ENCODE measurements around the gene GASK1A.

GASK1A gene

GRCh38 chr3:43079536-43080332 is 100.6 kb downstream of the GASK1A start:
- DNase-seq (ENCODE audit: low read depth, low spot score): no peak
- H3K27ac ChIP-seq: no peak overlapping the region

GRCh38 chr3:43080726-43081568 is 101.8 kb downstream of the GASK1A start:
- H3K27ac ChIP-seq: no peak overlapping the region
- no peak for DNase-seq (ENCODE audit: low read depth, low spot score)

GRCh38 chr3:43081796-43082195 is 102.7 kb downstream of the GASK1A start:
- DNase-seq (ENCODE audit: low read depth, low spot score): no peak
- no peak overlapping the region for H3K27ac ChIP-seq

GRCh38 chr3:43082457-43082856 is 103.3 kb downstream of the GASK1A start:
- DNase-seq (ENCODE audit: low read depth, low spot score): no peak
- no peak overlapping the region for H3K27ac ChIP-seq

- DNase-seq (ENCODE audit: low read depth, low spot score): no peak
These were observed 107.5 kb downstream of the GASK1A start for GRCh38 chr3:43086460-43087165.

GRCh38 chr3:43087249-43087776 is 108.2 kb downstream of the GASK1A start:
- no peak overlapping the region for H3K27ac ChIP-seq
- DNase-seq (ENCODE audit: low read depth, low spot score): no peak

More at GRCh38 chr3:43086460-43087165, 107.5 kb downstream of the GASK1A start:
- no peak overlapping the region for H3K27ac ChIP-seq

- DNase-seq (ENCODE audit: low read depth, low spot score): no peak
These were observed 110.0 kb downstream of the GASK1A start for GRCh38 chr3:43089081-43089480.

GRCh38 chr3:43090238-43090637 is 111.1 kb downstream of the GASK1A start:
- no peak for DNase-seq (ENCODE audit: low read depth, low spot score)
- no peak overlapping the region for H3K27ac ChIP-seq

More at GRCh38 chr3:43089081-43089480, 110.0 kb downstream of the GASK1A start:
- no peak overlapping the region for H3K27ac ChIP-seq

- no peak for DNase-seq (ENCODE audit: low read depth, low spot score)
- no peak overlapping the region for H3K27ac ChIP-seq
These were observed 112.4 kb downstream of the GASK1A start for GRCh38 chr3:43091481-43091880.

- no peak overlapping the region for H3K27ac ChIP-seq
- no peak for DNase-seq (ENCODE audit: low read depth, low spot score)
These were observed 113.9 kb downstream of the GASK1A start for GRCh38 chr3:43093006-43093405.

- DNase-seq (ENCODE audit: low read depth, low spot score): no peak
- no peak overlapping the region for H3K27ac ChIP-seq
These were observed 114.9 kb downstream of the GASK1A start for GRCh38 chr3:43093974-43094373.

- H3K27ac ChIP-seq: no peak overlapping the region
- DNase-seq (ENCODE audit: low read depth, low spot score): no peak
These were observed 115.3 kb downstream of the GASK1A start for GRCh38 chr3:43094381-43094780.

- no peak for DNase-seq (ENCODE audit: low read depth, low spot score)
- no peak overlapping the region for H3K27ac ChIP-seq
These were observed 115.7 kb downstream of the GASK1A start for GRCh38 chr3:43094851-43095250.

- no peak overlapping the region for H3K27ac ChIP-seq
- DNase-seq (ENCODE audit: low read depth, low spot score): no peak
These were observed 116.3 kb downstream of the GASK1A start for GRCh38 chr3:43095370-43095769.

GRCh38 chr3:43096761-43097160 is 117.7 kb downstream of the GASK1A start:
- DNase-seq (ENCODE audit: low read depth, low spot score): no peak
- H3K27ac ChIP-seq: no peak overlapping the region

- H3K27ac ChIP-seq: no peak overlapping the region
- no peak for DNase-seq (ENCODE audit: low read depth, low spot score)
These were observed 118.4 kb downstream of the GASK1A start for GRCh38 chr3:43097400-43098080.

GRCh38 chr3:43098761-43099160 is 119.7 kb downstream of the GASK1A start:
- no peak overlapping the region for H3K27ac ChIP-seq
- no peak for DNase-seq (ENCODE audit: low read depth, low spot score)

GRCh38 chr3:43102773-43103480 is 123.8 kb downstream of the GASK1A start:
- no peak for DNase-seq (ENCODE audit: low read depth, low spot score)
- H3K27ac ChIP-seq: no peak overlapping the region

GRCh38 chr3:43104039-43104438 is 124.9 kb downstream of the GASK1A start:
- H3K27ac ChIP-seq: no peak overlapping the region
- DNase-seq (ENCODE audit: low read depth, low spot score): no peak
